HCEC 1CT (cell line): ENCODE data around the gene ETFB.

Source experiments
- DNase-seq: peaks from one replicate; pipeline ENCODE4 v3.0.0-alpha.2; 2017

Gene ETFB

DNA sequence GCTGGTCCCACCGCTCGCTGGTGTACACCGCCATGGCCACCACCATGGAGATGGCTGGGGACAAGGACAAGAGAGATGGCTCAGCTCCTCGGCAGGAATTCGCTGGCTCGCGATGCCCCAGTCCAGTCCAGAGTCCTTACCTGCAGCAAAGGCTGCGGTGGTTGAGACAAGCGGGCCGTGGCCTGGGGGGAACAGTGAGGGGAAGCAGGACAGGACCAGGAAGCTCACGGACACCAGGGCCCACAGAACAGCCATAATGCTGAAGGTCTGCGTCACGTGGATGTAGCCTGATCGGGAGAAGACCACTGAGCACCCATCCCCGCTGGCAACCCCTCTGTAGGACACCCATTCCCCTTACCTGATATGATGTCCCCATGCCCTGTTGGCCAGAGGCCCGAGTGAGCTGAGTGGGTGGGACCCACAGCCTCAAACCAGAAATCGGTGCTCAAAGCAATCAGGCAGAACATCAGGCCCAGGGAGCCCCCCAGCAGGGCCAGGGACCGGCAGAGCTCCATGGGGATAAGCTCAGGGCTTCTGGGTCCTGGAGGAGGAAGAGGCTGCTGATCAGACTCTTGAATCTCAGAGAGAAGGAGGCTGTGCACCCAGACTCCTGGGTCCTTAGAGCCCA, 5.9 kb upstream of the ETFB start:
- DNase-seq, result no peak

DNA sequence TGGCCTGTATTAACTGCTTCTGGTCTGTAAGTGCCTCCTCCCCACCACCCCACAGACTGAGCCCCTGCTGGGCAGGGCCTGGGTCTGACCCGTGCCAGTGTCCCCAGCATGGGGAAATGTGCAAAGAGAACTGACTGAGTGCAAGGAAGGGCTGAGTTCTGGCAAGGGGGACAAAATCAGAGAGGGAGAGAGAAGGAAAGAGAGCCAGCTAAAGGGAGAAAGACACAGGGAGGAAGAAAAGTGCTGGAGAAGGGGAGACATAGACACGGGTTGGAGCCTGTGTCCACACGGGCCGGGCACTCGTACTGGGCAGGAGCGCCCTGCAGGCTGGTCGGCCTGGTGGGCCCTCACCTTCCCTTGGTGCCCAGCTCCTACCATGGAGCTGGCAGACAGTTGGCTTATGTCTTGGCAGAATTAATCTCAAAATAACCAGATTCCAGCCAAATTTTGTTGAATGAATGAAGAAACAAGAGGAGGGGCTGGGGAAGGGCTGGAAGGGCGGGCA, 5.0 kb upstream of the ETFB start:
- DNase-seq, result no peak

DNA sequence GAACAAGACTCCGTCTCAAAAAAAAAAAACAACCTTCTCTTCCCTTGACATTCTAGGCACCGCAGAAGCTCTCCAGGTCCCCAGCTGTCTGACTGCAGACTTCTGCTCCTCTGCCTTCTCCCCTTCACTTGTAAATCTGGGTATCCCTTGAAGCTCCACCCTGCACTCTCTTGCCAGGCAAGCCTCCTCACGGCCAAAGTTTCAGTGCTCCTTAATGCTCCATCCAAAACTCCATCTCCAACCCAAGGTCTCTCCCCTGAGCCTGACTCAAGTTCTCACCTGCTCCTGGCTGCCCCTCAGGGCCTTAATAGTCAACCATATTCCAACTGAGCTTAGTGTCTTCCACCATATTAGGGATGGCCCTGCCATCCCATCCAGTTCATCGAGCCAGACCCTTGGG, 4.0 kb upstream of the ETFB start:
- no peak for DNase-seq

DNA sequence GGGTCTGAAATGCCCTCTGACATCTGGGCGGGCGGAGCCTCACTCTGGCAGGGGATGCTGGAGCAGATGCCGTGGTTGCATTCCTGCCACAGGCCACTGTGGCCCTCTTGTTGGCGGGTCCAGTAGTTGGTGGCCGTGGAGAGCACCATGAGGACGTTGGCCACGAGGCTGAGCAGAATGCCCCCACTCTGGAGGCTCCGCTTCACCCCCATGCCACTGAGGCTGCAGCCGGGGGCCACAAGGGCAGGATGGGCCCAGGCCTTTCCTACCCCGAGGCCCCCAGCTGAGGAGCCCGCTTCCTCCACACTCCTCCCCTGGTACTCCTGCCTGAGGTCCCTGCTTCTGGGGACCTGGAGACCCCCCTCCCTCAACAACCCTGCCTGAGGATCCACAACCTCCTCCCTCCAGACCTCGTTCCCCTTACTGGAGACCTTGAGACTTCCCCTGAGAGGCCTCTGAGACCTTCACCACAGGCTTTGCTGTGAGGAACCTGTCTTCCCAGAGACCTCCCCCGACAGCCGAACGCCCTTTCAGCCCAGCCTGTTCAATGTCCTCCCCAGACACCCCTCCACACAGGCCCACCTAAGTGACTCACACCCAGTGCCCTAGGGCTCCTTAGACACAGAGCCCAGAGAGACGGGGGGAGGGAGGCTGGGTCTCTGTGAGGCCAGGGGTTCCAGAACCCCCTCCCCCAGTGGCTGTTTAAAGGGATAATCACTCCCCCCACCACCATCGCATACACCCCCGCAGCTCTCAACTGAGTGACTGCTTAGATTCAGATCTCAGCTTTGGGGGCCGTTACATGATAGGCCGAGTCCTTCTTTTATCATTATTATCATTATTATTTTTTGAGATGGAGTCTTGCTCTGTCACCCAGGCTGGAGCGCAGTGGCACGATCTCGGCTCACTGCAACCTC, 2.4 kb upstream of the ETFB start, which contains the start of gene CLDND2:
CLDND2 (minus strand) TSS at position 638 of the 917 bp plus-strand sequence; CDS start at position 212, 426 bp downstream.
- no peak for DNase-seq

DNA sequence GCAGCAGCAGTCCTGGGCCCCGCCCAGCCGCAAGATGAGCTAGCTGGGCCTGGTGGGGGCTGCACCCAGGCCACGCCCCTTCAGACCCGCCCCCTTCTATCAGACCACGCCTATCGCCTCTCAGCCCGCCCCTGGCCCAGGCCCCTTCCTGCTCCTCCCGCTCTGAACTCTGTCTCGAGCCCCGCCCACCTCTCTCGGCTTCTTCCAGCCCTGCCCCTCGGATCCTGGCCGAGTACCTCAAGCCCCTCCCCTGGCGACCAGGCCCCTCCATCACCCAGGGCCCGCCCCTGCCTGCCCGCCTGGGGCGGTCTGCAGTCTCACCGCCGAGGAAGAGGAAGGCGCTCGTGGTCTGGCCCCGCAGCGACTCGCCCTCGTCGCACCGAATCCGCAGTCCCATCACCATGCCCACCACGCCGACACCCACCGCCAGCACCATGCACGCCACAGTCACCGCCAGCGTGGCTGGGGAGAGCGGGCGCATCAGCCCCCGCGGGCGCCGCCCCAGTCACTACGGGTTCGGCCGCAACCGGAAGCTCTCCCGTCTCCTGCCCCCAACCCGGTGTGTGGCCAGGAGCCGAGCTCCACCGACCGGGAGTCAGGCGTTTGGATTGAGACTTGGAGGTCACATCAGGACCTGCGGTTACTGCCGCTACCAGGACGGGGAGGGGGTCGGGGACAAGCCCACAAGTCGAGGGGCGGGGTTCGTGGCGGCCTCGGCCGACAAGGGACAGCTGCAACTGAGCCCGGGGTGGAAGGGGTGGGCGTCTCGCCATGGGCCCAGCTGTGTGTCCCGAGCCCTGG, 1.6 kb upstream of the ETFB start:
- peak; percentile 98 for DNase-seq

DNA sequence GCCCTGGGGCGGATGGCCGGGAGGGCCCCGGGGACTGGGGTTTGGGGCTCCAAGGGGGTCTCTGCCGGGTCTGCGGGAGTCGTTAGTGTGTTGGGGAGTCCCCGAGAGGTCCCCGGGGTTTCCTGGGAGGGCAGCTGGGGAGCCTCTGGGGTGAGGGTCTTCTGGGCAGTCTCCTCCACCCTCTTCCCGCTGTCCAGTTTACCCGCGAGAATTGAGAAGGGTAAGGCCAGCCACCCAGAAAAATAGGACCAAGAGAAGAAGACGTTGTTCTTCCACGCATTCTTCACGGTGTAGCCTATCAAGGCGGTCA, 1.0 kb upstream of the ETFB start:
- DNase-seq, result no peak

DNA sequence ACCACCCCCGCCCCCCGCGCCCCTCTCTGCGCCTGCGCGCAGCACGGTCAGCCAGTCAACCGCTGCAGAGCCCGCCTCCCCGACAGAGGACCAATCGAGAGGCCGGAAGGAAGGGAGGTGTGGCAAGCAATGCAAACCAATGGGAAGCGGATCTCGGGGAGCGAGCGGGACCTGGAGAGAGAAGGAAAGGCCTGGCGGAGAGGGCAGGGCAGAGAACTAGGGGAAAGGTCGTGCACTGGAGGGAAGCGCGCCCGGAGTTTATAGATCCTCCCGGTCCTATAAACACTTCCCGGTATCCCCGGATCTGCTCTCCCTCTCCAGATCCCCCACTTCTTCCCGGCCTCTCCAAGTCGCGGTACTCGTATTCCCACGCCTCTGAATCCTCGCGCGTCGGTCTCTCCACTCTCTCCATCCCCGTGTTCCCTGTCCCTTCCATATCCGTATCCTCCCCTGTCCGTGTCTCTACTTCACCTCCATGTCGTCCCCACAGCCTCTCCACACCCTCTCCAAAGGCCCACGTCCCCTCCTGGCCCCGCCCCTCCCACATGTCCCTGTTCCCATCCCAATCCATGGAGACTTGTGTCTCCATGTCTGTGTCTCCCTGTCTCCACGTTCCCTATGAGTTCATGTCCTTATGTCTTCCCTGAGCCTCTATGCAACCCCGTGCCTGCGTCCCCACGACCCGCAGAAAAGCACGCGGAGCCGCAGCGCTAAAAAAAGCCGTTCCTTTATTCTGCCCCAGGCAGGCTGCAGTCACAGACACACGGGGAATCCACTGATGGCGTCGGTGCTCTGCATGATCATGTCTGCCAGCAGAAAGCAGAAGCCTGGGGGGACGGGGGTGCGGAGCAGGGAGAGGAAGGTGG, 434 bp upstream of the ETFB start:
- peak; percentile 98 for DNase-seq

DNA sequence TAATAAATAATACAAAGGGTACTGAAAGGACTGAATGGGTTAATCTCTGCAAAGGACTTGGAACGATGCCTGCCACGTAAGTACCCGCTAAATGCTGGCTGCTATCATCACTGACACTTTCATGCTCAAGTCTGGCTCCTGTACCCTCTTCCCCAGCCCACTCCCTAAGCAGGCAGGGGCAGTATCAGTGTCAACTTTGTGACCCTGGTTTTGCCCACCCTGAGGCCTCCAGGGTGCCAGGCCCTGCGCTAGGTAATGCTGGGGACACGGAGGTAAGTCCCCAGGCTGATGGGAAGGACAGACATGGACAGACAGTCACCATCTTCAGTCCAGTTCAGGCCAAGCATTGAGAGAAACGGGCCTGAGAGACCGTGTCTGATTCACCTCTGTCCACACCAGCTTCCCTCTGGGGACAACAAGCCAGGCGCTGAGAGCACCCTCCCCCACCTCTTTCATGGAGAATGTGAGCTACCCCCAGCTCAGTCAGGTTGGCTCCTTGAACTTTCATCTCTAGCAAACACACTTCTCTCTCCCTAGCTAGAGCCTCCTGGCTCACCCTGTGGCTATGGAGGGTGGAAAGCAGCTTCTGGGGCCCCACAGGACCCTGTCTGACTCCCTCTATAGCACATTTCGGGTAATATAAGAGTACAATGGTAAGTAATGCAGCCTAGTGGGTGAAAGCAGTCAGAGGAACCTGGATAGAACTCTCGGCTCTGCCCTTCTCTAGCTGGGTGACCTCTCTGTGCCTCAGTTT, 800 bp downstream of the ETFB start:
- DNase-seq, result peak; percentile 45

DNA sequence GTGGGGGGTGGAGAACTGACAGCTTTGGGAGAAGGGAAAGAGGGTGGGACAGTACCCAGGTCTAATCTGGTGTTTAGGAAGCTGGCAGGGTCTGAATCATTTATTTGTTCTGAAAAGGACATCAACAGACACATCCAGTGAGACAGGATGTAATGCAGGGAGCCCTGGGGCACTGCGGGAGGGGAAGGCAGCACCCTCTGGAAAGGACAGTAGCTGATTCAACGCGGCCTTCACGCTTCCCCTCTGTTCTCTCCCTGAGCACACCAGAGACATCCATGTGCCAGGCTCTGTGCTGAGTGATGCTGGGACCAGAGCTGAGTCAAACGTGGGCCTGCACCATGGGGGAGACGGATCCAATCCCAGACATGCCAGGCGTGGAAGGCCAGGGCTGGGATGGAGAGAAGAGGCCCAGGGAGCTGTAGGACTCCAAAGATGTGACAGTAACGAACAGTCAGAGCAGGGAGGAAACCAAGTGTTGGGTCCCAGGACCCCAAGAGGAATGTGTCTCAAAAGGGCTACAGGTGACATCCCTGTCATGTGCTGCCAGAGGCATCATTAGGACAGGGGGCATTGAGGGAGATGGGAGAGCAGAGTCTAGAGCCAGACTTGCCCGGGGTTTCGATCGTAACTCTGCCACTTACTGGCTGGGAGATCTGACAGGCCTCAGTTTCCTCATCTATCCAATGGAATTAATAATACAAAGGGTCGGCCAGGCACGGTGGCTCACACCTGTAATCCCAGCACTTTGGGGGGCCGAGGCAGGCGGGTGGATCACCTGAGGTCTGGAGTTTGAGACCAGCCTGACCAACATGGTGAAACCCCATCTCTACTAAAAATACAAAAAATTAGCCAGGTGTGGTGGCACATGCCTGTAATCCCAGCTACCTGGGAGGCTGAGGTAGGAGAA, 1.7 kb downstream of the ETFB start:
- DNase-seq, result no peak

DNA sequence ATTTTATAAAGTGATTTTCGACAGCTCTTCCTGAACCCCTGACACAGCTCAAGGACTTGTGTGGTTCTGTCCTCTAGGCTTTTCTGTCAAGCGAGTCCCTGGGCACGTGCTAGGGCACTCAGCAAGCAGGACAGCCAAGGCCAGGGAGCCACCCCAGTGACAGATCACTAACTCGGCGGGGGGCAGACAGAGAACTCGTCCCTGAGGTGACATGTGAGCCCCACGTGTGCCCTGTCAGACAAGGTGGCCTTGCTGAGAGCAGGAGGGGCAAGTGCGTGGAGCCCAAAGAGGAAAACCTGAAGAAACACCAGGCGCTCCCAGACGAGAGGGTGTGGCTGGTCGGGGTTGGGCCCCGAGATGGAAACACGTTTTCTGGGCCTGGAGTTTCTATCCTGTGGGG, 4.9 kb downstream of the ETFB start:
- DNase-seq, result no peak

DNA sequence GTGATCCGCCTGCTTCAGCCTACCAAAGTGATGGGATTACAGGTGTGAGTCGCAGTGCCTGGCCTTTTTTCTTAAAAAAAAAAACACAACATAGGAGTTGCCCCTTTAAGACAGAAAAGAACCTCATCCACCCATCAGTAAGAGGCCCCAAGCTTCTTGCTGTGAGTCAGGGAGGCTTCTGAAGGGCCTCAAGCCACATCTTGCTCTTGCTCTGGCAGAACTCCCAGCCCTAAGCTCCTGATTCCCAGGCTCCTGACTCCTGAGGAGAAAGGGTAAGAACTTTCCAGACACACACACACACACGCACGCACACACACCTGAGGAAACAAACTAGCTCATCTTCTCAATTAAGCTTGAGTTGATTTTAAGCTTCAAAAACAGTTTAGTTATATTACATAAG, 6.9 kb downstream of the ETFB start:
- peak; percentile 81 for DNase-seq

DNA sequence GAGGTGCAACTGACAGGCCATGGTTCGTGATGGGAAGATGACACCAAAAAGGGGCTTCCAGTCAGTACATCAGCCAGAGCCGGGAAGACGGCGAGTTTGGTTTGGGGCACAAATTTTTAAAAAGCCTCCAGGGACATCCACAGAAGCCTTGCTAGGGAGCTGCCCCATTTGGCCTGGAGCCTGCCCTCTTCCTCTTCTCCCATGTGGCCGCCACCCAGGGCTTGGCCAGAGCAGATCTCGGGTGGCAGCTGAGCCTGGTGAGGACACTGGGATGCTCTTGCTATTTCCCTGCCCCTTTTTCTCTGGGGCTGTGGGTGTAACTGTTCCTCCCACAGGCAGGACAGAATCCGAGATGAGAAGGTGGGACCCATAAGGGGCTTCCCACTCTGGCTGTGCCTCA, 8.2 kb downstream of the ETFB start:
- DNase-seq, result no peak

DNA sequence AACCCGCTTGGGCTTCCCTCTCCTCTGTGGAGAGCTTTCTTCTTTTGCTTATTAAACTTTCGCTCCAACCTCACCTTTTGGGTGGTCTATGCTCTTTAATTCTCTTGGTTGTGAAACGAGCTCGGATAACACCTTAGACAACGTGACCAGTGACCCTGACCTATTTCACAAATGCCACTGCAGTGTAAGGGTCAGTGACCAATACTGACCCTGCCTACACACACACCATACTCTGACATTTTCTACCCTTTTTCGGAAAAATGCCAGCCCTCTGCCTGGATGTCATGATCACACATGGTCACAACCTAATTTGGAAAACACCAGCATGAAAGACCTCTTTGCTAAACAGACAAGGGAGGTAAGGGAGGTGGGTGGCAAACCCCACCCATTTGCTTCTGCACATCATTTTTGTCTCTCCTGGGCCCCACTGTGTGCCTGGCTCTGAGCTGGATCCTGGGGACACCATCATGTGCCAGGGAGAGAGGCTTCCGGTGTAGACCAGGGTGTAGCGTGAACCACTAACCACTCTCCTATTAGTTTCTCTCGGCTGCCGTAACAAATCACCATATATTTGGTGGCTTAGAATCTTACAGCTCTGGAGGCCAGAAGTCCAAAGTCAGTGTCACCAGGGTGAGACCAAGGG, 9.9 kb downstream of the ETFB start:
- no peak for DNase-seq

DNA sequence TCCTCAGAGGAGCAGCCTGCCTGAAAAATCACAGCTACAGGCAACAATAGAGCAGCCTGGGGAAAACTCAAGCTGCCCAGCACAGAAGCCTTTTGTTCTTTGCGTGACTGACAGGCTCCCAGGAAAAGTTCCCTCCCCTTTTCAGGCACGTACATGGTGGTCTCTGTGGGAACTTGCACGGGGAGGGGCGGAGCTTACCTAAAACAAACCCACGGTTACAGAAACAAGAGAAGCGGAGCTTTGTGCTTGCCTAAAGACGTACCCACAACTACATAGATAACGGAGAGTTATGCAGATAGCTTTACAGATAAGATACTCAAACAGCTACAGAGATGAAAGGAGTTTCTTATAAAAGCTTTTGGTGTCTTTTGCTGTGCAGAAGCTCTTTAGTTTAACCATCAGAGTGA, 11.4 kb downstream of the ETFB start:
- no peak for DNase-seq

DNA sequence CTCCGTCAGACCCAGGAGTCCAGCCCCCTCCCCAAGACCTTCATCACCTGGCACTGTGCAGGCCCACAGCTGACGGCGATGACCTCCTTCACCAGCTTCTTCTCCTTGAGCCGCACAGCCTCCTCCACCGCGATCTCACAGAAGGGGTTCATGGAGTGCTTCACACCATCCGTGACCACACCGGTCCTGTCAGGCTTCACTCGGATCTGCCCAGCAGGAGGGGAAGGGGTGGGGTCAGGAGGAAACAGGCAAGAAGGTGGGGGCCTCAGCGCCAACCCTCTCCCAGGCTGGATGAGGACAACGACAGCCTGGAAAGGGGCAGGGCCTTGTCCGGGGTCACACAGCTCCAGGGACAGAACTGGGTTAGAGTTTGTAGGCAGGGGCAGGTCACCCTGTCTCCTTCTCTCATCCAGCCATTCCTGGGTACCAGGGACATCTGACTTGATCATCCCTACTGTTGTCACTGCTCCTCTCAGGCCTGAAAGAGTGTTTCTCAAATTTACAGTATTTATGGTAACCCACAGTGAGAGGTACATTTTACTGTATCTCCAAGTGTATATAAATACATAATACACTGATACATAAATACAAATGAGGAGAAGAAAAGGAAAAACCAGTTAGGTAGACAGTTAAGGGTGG, 12.0 kb downstream of the ETFB start:
- no peak for DNase-seq

DNA sequence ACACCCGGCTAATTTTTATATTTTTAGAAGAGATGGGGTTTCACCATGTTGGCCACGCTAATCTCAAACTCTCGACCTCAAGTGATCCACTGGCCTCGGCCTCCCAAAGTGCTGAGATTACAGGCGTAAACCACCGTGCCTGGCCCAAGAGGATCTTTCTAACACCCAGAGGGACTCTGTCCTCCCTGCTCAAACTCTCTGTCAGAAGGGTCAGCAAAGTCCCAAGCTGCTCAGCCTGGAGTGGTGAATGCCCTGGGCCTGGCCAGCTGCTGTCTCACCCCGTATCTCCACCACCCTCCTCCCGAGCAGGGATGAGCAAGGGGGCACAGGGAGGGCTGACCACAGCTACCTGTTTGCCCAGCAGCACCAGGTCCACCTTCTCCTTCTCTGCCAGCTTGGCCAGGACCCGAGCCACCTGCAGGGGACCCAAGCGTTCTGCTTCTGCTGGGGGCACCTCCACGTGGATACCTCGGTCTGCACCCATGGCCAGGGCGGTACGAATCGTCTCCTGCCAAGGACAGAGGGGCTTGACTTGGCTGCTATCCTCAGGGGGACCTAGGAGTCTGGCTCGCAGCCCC, 13.3 kb downstream of the ETFB start:
- no peak for DNase-seq

DNA sequence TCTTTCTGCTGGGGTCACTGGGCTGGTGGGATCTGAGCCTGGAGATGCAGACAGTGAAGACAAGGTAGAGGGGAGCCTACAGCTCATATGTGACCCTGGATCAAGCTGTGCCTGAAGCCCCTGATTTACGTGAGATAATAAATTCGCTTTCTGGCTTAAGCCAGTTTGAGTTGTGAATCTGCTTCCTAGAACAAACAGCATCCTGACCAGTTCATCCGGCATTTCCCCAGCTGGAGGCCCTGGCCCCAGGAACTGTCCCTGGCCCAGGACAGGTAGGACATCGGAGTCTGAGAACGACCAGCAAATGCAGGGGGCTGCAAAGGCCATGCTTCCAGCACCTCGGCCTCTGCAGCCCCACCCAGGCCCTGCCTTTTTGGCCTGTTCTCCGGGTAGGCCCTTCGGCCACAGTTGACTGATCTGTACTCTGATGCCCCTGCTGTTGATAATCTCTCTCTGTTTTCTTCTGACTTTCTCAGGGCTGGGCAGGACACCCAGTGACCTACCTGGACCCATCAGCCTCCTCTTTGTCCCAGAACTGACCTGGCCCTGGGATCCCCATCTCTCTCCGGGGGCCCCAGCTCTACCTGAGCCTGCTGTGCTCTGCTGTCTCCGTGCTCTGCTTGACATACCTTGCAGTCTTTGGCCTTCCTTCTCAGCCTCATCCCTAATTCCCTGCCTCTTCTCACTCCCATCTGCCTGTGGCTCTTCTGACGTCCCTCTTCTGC, 14.8 kb downstream of the ETFB start:
- DNase-seq, result no peak

DNA sequence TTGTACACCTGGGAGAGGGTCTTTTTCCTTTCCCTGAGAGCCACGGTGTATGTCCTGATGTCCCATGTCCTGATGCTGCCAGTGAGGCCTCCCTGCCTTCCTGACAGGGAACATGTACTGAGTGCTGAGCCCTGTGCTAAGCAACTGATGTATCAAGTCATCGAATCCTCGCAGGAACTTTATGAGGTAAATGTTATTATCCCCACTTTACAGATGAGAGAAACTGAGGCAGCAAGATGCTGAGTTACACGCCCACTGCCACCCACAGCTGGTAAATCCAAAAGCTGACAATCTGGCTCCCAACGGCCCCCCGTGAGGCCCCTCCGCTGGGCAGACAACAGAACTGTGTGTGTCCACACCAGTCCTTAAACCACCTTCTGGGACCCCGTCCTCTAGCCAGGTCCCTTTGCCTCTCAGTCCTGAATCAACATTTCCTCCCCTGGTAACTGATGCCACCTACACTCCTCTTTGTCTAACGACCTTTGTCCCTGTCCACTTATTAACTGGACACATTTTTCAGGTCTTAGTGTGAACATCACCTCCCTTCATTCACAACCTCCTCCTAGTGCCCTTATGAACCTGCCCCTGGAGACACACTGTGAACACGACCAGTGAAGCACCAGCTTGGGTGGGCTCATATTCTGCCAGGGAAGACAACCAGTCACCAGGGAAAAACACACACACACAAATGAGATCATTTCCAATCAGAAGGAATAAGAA, 18.8 kb downstream of the ETFB start:
- DNase-seq, result no peak
